H9 (cell line): Measurements from ENCODE around the gene S100P. TPM values are rescaled to one million over a fixed set of nuclear protein-coding genes. Genes with fewer than 3 reads are reported as not detected.

Source experiments
- DNase-seq: peaks from one replicate; pipeline ENCODE4 v3.0.0-alpha.2; 2017
- H2AFZ ChIP-seq: one replicate; pipeline ENCODE4 v1.6.1; 2013; ENCODE audit warnings: mild to moderate bottlenecking, low read length, control low read depth, moderate library complexity
- H2AK5ac ChIP-seq: 2 replicates; pipeline ENCODE4 v1.6.1; 2013; ENCODE audit warnings: low read length, control low read depth, mixed read lengths; ENCODE audit not compliant: insufficient read length
- H2BK120ac ChIP-seq: one replicate; pipeline ENCODE4 v1.6.1; 2013; ENCODE audit warnings: low read depth, mild to moderate bottlenecking, low read length, control low read depth, inconsistent platforms; ENCODE audit not compliant: poor library complexity, severe bottlenecking
- H2BK12ac ChIP-seq: 2 replicates; pipeline ENCODE4 v1.6.1; 2013; ENCODE audit warnings: low read length, control low read depth, mixed read lengths, low read depth; ENCODE audit not compliant: insufficient read length
- H2BK15ac ChIP-seq: 2 replicates; pipeline ENCODE4 v1.6.1; 2013; ENCODE audit warnings: low read depth, low read length, control low read depth
- H2BK20ac ChIP-seq: one replicate; pipeline ENCODE4 v1.6.1; 2013; ENCODE audit warnings: low read depth, mild to moderate bottlenecking, low read length, control low read depth, inconsistent platforms; ENCODE audit not compliant: poor library complexity, severe bottlenecking
- H2BK5ac ChIP-seq: 2 replicates; pipeline ENCODE4 v1.6.1; 2013; ENCODE audit warnings: low read length, control low read depth, mixed read lengths; ENCODE audit not compliant: insufficient read length
- H3K14ac ChIP-seq: 2 replicates; pipeline ENCODE4 v1.6.1; 2013; ENCODE audit warnings: low read length, control low read depth; ENCODE audit not compliant: insufficient read depth
- H3K18ac ChIP-seq: 2 replicates; pipeline ENCODE4 v1.6.1; 2013; ENCODE audit warnings: low read depth, mild to moderate bottlenecking, mixed read lengths, low read length, control low read depth; ENCODE audit not compliant: insufficient read length
- H3K23ac ChIP-seq: 2 replicates; pipeline ENCODE4 v1.6.1; 2013; ENCODE audit warnings: low read length, control low read depth, mixed read lengths, low read depth; ENCODE audit not compliant: insufficient read length
- H3K23me2 ChIP-seq: 2 replicates; pipeline ENCODE4 v1.6.1; 2013; ENCODE audit warnings: low read depth, mild to moderate bottlenecking, mixed read lengths, low read length, control low read depth; ENCODE audit not compliant: insufficient read length, poor library complexity, severe bottlenecking
- H3K27ac ChIP-seq: 2 replicates; pipeline ENCODE4 v1.5.1; 2013; ENCODE audit warnings: low read length, control low read depth, mixed read lengths, low read depth; ENCODE audit not compliant: insufficient read length
- H3K27me3 ChIP-seq: 2 replicates; pipeline ENCODE4 v1.6.1; 2013; ENCODE audit warnings: low read length, control low read depth, inconsistent platforms; ENCODE audit not compliant: insufficient read depth
- H3K4ac ChIP-seq: 2 replicates; pipeline ENCODE4 v1.6.1; 2013; ENCODE audit warnings: low read depth, mild to moderate bottlenecking, control low read depth, inconsistent platforms, low read length, moderate library complexity
- H3K4me1 ChIP-seq: 2 replicates; pipeline ENCODE4 v1.6.1; 2013; ENCODE audit warnings: low read length, control low read depth, inconsistent platforms; ENCODE audit not compliant: insufficient read depth
- H3K4me2 ChIP-seq: 2 replicates; pipeline ENCODE4 v1.6.1; 2013; ENCODE audit warnings: low read length, control low read depth, mixed read lengths; ENCODE audit not compliant: insufficient read length, insufficient read depth
- H3K56ac ChIP-seq: 2 replicates; pipeline ENCODE4 v1.6.1; 2013; ENCODE audit warnings: low read depth, mild to moderate bottlenecking, mixed read lengths, low read length, control low read depth; ENCODE audit not compliant: insufficient read length
- H3K79me1 ChIP-seq: 2 replicates; pipeline ENCODE4 v1.6.1; 2013; ENCODE audit warnings: low read depth, mild to moderate bottlenecking, moderate library complexity, low read length, control low read depth, inconsistent platforms; ENCODE audit not compliant: insufficient read depth, poor library complexity, severe bottlenecking
- H3K79me2 ChIP-seq: 2 replicates; pipeline ENCODE4 v1.6.1; 2013; ENCODE audit warnings: low read length, control low read depth, inconsistent platforms; ENCODE audit not compliant: insufficient read depth
- H3K9ac ChIP-seq: 2 replicates; pipeline ENCODE4 v1.6.1; 2013; ENCODE audit warnings: low read length, control low read depth, mixed read lengths; ENCODE audit not compliant: insufficient read length; ENCODE audit errors: extremely low read depth
- H3K9me3 ChIP-seq: one replicate; pipeline ENCODE4 v1.6.1; 2013; ENCODE audit warnings: low read depth, low read length, inconsistent platforms; ENCODE audit not compliant: control insufficient read depth
- H3T11ph ChIP-seq: one replicate; pipeline ENCODE4 v1.6.1; 2013; ENCODE audit warnings: mild to moderate bottlenecking, low read length, control low read depth, inconsistent platforms
- H4K20me1 ChIP-seq: one replicate; pipeline ENCODE4 v1.6.1; 2013; ENCODE audit not compliant: control insufficient read depth, insufficient read length, insufficient read depth
- H4K5ac ChIP-seq: 2 replicates; pipeline ENCODE4 v1.6.1; 2013; ENCODE audit warnings: low read depth, mild to moderate bottlenecking, mixed read lengths, low read length, control low read depth; ENCODE audit not compliant: insufficient read length
- H4K8ac ChIP-seq: replicated peaks from 2 replicates; pipeline ENCODE4 v1.6.1; 2013; ENCODE audit warnings: low read length, control low read depth, mixed read lengths, low read depth; ENCODE audit not compliant: insufficient read length
- H4K91ac ChIP-seq: 2 replicates; pipeline ENCODE4 v1.6.1; 2013; ENCODE audit warnings: low read depth, mild to moderate bottlenecking, moderate library complexity, mixed read lengths, low read length, control low read depth; ENCODE audit not compliant: insufficient read length
- H3K27ac Mint-ChIP-seq, 3 experiments: 2 replicates in 2 of 3; 3 replicates in 1 of 3; pipeline ENCODE4 v1.8.0; 2020 to 2021; ENCODE audit warnings: mixed read lengths in 3 of 3, mild to moderate bottlenecking in 1 of 3, moderate library complexity in 1 of 3
- H3K27me3 Mint-ChIP-seq: 2 replicates; pipeline ENCODE4 v1.8.0; 2021; ENCODE audit warnings: low read depth, mild to moderate bottlenecking, moderate library complexity, mixed read lengths
- H3K36me3 Mint-ChIP-seq, 3 experiments: 2 replicates in 2 of 3; 3 replicates in 1 of 3; pipeline ENCODE4 v1.8.0; 2020 to 2021; ENCODE audit warnings: low read depth in 3 of 3, mixed read lengths in 3 of 3; ENCODE audit not compliant: insufficient read depth in 1 of 3
- H3K4me1 Mint-ChIP-seq, 2 experiments: 2 replicates each; pipeline ENCODE4 v1.8.0; 2020; ENCODE audit warnings: mixed read lengths in 2 of 2
- H3K4me3 Mint-ChIP-seq, 2 experiments: 2 replicates in 1 of 2; 3 replicates in 1 of 2; pipeline ENCODE4 v1.8.0; 2020 to 2021; ENCODE audit warnings: mild to moderate bottlenecking in 2 of 2, mixed read lengths in 2 of 2, moderate library complexity in 1 of 2
- H3K9me3 Mint-ChIP-seq, 2 experiments: 2 replicates in 1 of 2; 3 replicates in 1 of 2; pipeline ENCODE4 v1.8.0; 2020; ENCODE audit warnings: mild to moderate bottlenecking in 2 of 2, mixed read lengths in 2 of 2, moderate library complexity in 1 of 2
- WGBS: extraction: QIAGEN DNeasy Blood & Tissue Kit; methylation state at CpG from one replicate; pipeline ENCODE4 v1.1.7; 2013; ENCODE audit warnings: missing lambda C conversion rate, low lambda C conversion rate, mixed read lengths; ENCODE audit not compliant: insufficient read length; ENCODE audit errors: extremely low coverage; 5-methylcytosine and 5-hydroxymethylcytosine counted together
- total RNA-seq: library from RNA; stranded (reverse); gene quantifications from 2 replicates; pipeline ENCODE4 v1.2.1, GENCODE V29; 2021
- TF ChIP-seq, protein P1 (sequence below): fragments of 200-600 bp; sonication (generic); conservative IDR thresholded peaks from 3 replicates; pipeline ENCODE4 v1.8.0; 2021; ENCODE audit warnings: antibody characterized with exemption, mild to moderate bottlenecking

Gene S100P
- total RNA-seq, 1 experiment from 2014 or later, result not detected

DNA sequence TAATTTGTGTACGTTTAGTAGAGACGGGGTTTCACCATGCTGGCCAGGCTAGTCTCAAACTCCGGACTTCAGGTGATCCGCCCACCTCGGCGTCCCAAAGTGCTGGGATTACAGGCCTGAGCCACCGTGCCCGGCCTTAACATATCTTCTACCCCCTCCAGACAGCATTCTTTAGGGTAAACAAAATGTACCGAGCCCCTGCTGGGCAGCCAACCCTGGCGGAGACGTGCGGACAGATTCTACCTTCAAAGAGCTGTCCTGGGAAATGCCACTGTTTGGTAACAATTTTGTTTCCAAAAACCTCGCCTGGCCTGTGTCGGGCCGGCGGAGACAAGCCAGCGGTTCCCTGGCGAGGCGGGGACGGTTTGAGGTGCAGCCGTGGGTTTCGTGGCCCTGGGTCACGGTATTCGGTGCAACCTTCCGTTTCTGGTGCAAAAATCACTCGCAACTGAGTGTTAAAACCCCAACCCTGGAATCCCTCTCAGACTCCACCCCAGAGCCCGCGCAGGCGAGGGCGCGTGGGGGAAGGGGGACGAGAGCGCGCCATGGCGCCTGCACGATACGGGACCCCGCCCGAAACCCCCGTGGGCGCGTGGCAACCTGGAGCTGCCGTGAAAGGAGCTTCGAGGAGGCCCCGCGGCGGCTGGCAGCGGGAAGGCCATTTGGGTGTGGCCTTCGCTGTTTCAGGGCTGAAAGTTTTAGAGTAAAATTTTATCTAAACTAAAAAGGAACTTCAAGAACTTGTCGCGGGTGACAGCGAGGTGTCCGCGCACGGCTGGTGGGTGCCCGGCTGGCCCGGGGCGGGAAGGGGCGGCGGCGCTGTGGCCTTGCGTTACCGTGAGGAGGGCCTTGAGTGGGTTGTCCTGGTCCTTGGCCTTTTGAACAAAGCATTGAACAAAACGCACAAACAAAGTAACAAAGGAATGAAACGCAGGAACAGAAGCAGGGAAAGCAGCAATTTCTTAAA lies 36.2 kb upstream of the S100P start:
- Mint-ChIP-seq H3K27me3 (peaks cover 43% of the 10 kb centered on the region), H3K36me3 (no peaks in the 10 kb centered on the region), H3K4me3 (no peak overlapping the region), H3K9me3 (peaks cover 4% of the 10 kb centered on the region in 2 experiments; a peak in 1 of 5 replicates), H3K4me1 (peaks cover 0 to 10% of the 10 kb centered on the region in 2 experiments; a peak in 1 of 4 replicates), H3K27ac (no peak overlapping the region)
- Histone ChIP-seq H3K9me3 (no peaks in the 10 kb centered on the region), H2BK20ac (no peak overlapping the region), H4K5ac (no peak overlapping the region), H3K4me1 (no peaks in the 10 kb centered on the region), H3K56ac (no peak overlapping the region), H4K8ac (no peak overlapping the region), H3K79me2 (no peaks in the 10 kb centered on the region), H2BK15ac (no peak overlapping the region), H3K14ac (no peak overlapping the region), H3K23me2 (peaks cover 3% of the 10 kb centered on the region), H3K4ac (no peak overlapping the region), H3K79me1 (no peaks in the 10 kb centered on the region), H2AFZ (no peak overlapping the region), H3K18ac (no peak overlapping the region), H4K91ac (no peak overlapping the region), H2BK5ac (no peak overlapping the region), H2AK5ac (no peak overlapping the region), H3T11ph (no peak overlapping the region), H3K4me2 (no peak overlapping the region), H3K27ac (no peak overlapping the region), H2BK12ac (no peak overlapping the region), H2BK120ac (no peak overlapping the region), H3K9ac (no peak overlapping the region), H3K27me3 (no peaks in the 10 kb centered on the region; the same call in 1 of the 2 replicates), H3K23ac (no peak overlapping the region), H4K20me1 (no peaks in the 10 kb centered on the region)
- TF ChIP-seq, protein P1, sequence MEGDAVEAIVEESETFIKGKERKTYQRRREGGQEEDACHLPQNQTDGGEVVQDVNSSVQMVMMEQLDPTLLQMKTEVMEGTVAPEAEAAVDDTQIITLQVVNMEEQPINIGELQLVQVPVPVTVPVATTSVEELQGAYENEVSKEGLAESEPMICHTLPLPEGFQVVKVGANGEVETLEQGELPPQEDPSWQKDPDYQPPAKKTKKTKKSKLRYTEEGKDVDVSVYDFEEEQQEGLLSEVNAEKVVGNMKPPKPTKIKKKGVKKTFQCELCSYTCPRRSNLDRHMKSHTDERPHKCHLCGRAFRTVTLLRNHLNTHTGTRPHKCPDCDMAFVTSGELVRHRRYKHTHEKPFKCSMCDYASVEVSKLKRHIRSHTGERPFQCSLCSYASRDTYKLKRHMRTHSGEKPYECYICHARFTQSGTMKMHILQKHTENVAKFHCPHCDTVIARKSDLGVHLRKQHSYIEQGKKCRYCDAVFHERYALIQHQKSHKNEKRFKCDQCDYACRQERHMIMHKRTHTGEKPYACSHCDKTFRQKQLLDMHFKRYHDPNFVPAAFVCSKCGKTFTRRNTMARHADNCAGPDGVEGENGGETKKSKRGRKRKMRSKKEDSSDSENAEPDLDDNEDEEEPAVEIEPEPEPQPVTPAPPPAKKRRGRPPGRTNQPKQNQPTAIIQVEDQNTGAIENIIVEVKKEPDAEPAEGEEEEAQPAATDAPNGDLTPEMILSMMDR, result no peak
- DNase-seq, result no peak
- WGBS, result no CpG with 5 or more reads among the region's 65 CpGs
